Measurements from ENCODE around the gene DEDD2.

Gene DEDD2

DNA sequence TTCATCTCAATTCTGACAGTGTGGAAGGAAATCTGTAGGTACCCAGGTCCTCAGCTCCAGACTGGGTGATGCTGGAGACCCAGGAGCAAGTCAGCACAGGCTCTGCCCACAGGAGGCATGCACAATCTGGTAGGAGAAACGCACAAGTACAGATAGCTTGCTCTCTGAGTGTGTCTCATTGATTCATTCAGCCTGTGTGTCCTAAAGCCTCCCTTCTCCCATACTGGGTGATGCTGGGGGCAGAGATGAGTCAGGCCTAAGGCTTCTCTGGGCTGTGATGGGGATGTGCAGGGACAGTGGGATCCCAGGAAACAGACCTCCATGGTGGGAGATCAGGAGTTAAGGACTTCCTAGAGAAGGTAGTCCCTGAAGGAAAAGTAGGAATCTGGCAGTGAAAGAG lies 9.4 kb upstream of the DEDD2 start:
- no peak for DNase-seq

DNA sequence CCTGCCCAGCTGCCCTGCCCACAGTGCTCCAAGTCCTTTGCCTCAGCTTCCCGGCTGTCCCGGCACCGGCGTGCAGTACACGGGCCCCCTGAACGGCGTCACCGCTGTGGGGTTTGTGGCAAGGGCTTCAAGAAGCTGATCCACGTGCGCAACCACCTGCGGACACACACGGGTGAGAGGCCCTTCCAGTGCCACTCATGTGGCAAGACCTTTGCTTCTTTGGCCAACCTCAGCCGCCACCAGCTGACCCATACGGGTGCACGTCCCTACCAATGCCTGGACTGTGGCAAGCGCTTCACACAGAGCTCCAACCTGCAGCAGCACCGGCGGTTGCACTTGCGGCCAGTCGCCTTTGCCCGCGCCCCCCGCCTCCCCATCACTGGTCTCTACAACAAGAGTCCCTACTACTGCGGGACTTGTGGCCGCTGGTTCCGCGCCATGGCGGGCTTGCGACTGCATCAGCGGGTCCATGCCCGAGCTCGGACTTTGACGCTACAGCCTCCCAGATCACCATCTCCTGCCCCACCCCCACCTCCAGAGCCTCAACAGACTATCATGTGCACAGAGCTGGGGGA lies 8.3 kb upstream of the DEDD2 start:
- DNase-seq = no peak

DNA sequence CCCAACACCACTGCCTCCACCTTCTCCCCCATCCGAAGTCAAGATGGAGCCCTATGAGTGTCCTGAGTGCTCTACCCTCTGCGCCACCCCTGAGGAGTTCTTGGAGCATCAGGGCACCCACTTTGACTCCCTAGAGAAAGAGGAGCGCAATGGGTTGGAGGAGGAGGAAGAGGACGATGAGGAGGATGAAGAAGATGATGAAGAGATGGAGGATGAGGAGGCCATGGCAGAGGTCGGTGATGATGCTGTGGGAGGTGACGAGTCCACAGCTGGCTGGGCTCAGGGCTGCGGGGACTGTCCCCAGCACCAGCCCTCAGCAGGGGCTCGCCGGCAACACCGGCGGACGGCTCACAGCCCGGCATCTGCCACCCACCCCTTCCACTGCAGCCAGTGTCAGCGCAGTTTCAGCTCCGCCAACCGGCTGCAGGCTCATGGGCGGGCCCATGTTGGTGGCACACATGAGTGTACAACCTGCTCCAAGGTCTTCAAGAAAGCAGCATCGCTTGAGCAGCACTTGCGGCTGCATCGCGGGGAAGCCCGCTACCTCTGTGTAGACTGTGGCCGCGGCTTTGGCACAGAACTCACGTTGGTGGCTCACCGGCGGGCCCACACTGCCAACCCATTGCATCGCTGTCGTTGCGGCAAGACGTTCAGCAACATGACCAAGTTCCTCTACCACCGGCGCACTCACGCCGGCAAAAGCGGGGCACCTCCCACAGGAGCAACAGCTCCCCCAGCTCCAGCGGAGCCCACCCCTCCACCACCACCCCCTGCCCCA lies 7.7 kb upstream of the DEDD2 start:
- no peak for DNase-seq

DNA sequence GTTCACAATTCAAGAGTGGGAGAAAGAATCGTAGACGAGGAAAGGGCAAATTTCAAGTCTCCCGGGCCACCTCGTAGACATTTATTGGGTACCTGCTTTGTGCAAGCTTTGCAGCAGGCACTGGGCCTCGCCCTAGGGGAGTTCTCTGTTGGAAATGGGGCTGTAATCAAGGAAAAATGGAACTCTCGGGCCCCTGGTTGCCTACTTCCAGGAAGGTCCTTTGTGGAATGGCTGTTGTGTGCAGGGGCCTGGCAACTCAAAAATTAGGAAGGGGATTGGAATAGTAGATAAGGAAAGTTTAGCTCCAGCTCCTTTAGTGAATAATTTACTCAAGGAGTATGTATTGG lies 3.2 kb upstream of the DEDD2 start:
- DNase-seq = no peak

DNA sequence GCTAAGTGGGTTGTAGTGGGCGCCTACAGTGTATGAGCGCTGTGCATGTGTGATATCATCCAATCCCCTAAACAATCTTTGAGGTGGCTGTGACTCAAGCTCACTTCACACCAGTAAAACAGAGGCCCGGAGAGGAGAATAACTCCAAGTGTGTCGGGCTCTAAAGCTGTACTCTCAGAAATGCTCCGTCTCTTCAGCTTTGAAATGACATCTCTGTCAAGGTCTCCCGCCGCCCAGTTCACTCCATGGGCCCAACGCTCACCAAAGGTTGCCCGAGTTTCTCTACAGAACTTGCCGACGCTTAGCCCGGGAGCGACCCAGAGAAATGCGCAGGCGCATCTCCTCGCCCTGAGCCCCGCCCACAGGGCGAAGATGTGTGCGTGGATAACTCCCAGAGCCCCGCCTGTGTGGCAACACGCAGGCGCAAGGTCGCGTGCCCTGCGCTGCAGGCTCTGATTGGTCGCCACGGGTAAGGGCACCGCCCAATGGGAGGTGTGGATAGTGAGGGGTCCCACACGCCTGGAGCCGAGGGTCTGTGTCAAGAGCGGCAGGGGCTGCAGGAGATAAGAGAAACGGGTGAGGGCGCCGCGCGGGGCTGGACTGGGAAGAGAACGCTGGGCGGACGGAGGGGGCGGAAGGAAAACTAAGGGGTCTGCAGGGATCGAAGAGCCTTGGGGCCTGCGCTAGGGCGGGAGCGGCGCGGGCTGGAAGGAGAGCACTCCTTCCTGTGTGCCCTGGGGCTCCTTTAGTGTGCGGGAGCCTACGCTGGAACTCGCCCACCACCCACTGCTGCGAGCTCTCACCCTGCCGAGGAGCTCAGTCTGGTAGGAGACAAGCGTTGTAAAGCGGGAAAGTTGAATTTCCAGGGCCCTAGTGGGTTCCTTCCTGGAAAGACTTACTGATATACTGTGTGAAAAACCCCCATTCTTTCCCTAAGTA lies 2.6 kb upstream of the DEDD2 start, which contains the start of gene ZNF526:
ZNF526 (plus strand) TSS at position 501 of the 939 bp plus-strand sequence. CDS start 4,092 bp downstream, outside the sequence.
- DNase-seq = peak; percentile 96

DNA sequence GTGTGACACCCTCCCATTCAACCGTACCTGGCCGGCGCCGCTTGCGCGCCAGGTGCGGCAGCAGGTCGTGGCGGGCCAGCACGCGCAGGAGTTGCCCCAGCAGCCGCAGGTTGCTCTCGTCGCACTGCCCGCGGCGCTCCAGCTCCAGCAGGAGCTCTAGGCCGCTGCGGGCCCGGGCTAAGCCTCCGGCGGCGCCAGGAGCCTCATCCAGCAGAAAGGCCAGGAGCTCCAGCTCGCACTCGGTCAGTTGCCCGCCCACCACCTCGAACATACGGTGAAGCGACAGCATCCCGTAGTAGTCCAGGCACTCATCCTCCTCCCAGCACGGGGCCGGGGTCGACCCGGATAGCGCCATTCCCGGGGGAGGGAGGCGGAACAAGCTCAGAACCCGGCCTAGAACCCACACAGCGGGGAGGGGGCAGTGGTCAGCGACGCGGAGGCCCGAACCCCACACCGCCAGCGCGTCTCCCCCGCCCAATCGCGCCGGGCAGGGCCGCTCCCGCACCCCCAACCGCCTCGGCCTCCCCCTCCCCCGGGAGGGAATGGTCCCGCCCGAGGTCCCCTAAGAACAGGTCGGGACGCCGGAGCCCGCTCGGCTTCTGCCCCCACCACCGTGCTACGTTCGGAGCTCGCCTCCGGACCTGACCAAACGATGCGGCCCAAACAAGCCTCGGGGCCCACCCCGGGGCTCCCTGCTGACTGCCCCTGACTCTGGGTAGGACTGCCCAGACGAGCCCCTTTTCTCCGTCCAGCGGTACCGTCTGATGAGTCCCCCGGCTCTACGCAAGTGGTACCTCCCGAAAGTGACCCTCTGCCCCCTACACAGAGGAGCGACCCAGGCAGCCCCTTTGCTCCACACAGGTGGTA lies 591 bp downstream of the DEDD2 start:
- DNase-seq = peak; percentile 27

DNA sequence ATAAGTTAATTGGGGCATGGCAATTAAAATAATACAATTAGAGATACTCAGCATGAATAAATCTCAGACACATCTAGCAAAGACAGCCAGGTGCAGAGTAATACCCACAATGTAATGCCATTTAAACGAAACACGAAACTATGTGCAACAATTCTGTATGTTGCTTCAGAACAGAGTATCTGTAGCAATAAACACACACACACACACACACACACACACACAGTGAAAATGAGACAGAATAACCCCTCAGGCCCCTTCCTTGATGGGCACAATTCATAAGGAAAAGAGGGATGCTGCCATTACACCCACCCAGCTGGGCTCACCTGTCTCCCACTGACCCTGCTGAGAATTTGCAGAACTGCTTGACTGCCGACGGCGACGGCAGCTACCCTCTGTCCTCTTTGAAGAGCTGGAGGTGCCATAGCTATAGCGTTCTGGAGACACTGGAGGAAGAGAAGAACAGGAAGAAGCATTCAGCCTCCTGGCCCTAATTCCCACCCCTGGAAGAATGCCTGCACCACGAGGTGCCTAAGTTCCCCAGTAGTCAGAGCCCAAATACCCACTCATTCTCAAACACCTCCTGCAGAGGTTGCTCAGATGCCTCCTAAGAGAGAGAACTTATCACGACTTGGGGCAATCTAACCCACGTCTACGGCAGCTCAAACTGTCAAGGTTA lies 2.5 kb downstream of the DEDD2 start:
- DNase-seq = no peak

DNA sequence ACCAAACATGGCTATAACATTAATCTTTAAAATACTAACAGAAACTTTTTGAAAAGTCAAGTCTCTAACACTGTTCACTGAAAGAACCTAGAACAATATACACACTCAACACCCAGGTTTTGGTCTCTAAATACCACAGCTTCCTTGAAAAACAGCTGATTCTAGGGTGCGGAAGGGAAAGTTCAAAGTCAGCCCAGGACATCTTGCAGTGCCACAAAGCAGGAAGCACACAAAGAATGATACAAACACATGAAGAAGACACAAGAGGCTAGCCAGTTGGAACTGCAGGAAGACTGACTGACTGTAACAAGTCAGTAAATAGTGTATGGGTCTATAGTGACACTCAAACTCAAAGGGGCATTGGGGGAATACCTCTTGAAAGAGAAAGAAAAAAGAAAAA lies 4.6 kb downstream of the DEDD2 start:
- DNase-seq = no peak

DNA sequence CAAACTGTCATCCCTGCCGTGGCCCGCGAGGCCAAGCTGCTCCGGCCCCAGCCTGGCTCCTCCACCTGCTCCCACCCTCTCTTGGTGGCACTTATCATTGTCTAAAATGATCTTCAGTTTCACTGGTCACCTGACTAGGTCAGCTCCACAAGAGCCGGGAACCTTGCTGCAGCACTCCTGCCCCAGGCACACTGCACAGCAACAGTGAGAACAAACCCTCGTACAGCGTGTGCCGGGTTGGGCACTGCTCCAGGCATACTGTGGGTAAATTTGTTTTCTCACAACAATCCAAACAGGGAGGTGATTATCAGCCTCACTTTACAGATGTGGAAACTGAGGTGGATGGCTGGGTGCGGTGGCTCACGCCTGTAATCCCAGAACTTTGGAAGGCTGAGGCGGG lies 8.9 kb downstream of the DEDD2 start:
- DNase-seq = no peak

DNA sequence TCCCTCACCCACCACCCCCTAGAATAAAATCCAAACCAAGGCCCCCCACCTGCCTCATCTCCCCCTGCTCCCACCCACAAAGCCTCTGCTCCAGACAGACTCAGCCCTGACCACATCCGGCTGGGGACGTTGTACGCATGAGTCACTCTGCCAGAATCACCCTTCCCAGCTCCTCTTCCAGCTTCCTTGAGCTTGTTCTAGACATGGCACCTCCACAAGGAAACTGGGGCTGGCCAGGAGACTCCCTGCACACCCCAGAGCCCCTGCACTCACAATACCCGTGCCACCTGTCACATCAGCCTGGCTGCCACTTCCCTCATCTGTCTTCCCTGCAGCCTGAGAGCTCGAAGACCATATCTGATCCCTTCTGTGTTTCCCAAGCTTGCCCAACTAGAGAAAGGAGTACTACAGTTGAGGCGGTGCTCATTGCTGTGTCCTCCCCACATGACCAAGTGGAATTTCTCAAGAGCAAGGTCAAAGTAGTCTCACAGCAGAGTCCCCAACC lies 9.7 kb downstream of the DEDD2 start:
- DNase-seq = no peak

DNA sequence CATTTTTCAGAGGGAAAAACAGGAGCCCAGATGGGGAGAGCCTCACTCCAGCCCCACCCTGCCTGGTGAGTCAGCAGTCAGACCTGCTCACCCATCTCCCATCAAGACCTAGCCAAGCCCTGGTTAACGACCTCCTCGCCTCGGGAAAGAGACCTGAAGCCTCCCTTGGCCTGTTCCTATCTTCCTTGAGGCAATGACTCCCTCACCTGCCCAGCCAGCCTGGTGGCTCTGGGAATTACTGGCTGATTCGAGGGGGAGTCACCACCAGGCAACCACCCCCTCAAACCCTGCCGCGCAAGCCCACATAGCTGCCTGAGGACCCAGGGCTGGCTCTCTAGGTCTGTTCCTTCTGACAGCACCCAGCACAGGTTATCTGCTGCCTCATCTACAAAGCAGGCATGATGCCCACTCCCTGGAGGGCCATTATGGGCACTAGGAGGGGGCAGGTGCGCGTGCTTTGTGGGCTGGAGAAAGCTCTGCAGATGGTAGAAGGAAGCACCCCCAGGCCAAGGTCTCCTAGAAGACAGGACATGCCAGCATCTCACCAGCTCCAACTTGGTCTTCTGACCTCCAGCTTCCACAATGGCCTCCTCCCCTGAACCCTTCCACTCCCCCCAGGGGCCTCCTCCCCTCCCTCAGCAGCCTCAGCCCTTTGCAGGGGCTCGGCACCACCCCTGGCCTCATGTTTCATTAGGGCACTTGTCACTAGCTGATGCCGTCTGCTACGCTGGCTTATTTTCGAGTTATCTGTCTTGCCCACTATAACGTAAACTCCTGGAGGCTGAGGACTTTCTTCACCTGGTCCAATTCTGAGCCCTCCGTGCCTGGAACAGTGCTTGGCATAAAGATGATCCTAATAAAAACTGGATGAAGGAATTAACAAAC lies 10.4 kb downstream of the DEDD2 start:
- DNase-seq = no peak

DNA sequence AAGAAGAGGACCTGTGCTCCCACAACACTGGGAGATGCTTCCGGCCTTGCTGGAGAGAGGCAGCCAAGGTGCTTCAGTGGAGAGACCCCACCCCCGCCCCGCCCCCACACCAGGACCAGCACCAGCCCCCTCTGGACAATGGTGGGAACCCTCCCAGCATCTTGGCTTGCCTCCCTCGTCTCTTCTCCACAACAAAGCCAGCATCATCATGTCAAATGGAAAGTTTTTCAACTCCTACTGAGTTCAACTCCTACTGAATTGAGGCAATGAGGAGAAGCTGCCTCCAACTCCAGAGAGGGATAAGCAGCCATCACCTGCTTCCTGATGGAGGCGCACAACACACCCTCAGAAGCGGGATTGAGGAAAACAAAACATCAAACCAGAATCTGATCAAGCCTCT lies 12.8 kb downstream of the DEDD2 start:
- no peak for DNase-seq

DNA sequence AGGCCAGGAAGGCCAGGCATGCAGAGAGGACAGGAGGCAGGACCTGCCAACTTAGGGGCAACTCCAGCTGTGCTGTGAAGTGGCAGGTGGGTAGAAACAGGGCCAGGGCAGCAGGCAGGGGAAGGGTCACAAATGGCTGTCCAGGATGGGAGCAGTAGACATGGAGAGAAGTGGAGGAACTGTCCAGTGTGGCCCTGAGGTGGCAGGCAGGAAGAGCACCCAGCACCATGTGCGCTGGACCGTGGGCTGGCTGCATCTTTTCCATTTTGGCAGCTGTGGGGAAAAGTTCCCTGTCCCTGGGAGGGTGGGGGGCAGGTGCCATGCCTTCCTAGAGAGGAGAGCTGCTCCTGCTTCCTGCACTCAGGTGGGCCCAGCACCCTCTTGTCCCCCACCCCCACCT lies 13.8 kb downstream of the DEDD2 start:
- DNase-seq = no peak

DNA sequence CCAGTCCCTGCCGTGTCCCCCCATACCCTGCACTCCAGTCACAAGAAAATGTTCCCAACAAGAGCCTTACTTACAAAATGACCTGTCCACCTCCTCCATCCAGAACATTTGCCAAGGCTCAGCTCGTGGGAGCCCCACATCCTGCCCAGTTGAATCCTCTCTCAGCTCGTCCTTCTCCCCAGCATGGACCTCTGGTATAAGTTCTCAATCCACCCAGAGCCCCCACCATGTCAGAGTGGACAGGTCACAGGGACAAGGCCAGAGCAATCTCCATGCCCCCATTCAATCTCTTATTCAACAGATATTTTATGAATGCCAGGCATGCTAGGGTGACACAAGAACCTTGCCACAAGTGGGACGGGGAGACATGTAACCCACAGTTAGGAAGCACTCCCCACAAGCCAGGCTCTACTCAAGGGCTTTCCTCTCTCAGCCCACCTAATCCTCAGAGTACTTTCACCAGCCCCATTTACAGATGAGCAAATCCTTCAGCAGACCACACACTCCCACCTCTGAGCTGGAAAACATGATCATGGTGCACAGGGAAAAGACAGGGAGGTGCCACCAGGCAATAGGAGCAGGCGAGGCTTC lies 15.1 kb downstream of the DEDD2 start:
- DNase-seq = no peak

DNA sequence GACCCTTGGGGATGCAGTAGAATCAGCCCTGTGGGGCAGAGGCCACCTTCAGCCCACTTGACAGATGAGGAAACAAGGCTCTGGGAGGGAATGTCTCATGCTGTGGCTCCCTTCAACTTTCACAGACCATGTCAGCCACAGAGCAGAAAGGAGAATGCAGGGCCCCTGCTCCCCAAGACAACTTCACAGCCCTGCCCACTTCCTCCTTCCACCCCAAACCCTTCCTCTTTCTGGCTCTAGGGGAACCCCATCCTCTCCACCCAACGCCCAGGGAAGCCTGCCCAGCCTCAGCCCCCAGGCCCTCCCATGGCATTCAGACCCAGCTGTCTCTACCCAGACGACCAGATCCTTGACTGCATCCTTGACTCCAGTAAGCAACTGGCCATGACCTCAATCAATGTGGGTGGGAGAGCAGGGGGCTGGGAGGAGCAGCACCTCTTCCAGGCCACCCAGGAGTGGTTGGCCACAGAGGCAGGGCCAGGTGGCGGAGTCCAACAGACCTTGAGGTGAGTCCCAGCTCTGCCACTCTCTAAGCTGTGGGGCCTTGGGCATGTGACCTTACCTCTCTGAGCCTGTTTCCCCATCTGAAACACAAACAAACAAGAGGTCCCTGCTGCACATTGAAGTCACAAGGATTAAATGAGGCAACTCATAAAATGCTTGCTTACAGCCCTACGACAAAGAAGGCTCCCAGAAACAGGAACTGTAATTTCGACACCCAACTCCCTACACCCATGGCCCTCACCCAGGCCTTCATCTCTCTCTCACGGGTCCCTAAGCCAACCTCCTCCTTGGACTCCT lies 15.8 kb downstream of the DEDD2 start:
- no peak for DNase-seq

DNA sequence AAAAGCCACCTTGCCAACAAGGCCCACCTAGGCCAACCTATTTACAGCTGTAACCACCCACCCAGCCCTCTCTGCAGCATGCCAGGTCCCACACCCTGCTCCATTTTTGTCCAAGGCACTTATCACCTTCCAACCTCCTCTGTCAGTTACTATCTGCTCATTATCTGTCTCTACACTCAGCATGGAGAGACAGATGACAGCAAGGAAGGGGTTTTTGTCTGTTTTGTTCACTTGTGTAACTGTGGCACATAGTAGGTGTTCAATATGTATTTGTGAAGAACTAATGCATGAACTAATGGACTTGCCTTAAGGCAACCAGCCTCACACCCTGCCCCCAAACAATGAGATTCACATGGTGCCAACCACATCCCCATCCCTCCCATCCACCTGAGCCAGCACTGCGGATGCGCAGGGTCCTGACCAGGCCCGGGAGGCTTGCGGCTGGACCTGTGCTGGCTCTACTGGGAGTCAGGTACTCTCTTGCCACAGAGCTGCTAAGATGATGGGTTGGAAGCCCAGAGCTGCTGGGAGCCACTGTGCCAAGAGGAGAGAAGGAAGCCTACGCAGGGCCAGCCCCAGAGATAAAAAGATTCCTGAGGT lies 17.3 kb downstream of the DEDD2 start:
- DNase-seq = no peak

DNA sequence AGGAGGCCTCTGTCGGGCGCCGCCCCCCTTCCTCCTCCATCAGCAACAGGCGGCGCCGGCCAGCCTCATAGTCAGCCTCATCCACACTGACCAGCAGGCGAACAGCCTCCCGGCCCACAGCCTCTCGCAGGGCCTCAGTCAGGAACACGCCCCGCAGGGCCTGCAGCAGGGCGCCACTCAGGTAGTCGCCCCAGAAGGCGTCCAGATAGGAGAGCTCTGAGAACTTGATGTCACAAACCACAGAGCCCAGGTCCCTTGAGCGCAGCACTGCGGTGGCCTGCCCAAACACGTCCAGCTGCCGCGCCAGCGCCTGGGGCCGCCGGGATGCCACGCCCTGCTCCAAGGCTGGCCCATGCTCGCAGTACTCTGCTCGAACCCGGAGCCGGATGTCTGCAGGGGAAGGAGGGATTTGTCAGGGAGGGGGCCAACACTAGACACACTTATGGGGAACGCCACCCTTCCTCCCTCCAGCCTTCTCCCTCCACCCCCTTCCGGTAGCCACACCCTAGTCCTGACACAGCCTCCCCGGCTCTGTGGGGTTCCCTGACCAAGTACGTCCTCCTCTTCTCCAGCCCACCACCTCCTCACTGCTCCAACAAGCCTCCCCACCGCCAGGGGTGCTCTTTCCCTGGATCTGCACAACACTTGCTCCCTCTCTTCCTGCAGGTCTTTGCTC lies 17.9 kb downstream of the DEDD2 start:
- no peak for DNase-seq

DNA sequence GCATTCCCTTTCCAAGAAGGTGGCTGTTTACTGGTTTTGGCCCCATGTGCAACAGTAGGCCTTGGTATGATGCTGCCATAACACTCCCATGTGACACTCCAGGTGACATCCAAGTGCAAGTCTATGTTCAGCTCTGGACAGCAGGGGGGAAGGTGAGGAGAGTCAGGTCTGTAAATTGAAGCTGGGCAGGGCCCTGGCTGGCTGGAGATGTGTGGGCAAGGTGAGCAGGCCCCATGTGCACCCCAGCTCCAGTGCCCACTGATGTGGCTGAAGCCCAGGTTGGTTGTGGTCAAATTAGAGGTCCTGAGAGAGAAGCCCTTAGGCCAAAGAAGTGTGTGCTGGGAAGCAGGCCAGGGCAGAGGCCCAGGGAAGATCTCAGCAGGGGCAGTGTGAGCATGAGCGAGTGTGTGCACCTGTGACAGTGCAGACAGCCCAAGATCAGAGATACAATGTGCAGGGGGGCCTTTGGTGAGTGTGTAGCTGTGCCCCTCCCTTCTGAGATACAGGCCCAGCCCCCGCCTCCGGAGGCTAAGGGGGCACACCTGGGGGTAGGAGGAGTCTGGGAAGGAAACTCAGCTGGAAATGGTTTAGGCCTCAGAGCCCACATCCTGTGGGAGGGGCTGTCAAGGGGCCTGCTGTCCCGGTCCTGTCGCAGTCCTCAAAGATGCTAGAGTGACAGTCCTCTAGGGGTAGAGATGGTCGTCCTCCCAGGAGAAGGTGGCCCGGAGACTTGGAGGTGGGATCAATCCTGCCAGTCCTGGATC lies 18.6 kb downstream of the DEDD2 start:
- no peak for DNase-seq
